Measurements from ENCODE around the gene PER2.

DNA sequence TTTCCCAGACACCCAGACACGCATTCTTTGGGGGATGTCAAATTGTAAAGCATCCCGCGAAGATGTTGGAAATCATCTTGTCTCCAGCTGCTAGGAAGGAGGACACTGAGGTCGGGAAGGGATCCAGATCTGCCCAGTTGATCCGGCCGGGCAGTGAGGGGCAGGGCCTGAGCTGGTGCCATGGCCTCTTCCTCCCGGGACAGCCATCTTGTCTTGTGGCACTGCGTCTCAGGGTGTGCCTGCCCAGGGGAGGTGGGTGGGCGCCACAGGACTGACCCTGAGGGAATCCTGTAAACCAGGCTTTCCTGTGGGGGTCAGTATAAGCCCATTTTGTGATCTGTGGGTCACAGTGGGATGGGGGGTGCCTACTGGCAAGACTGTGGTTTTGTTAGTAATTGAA is 42.0 kb upstream of the PER2 start:
- no peak for TF ChIP-seq POLR2A (IDR thresholded peaks at IDR 0.05)
- TF ChIP-seq, protein P1, sequence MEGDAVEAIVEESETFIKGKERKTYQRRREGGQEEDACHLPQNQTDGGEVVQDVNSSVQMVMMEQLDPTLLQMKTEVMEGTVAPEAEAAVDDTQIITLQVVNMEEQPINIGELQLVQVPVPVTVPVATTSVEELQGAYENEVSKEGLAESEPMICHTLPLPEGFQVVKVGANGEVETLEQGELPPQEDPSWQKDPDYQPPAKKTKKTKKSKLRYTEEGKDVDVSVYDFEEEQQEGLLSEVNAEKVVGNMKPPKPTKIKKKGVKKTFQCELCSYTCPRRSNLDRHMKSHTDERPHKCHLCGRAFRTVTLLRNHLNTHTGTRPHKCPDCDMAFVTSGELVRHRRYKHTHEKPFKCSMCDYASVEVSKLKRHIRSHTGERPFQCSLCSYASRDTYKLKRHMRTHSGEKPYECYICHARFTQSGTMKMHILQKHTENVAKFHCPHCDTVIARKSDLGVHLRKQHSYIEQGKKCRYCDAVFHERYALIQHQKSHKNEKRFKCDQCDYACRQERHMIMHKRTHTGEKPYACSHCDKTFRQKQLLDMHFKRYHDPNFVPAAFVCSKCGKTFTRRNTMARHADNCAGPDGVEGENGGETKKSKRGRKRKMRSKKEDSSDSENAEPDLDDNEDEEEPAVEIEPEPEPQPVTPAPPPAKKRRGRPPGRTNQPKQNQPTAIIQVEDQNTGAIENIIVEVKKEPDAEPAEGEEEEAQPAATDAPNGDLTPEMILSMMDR (IDR thresholded peaks at IDR 0.05) = no peak
